ENCODE measurements around the gene CD33. TPM values are rescaled to one million over a fixed set of nuclear protein-coding genes. Genes with fewer than 3 reads are reported as not detected.

CD33 gene
- polyA plus RNA-seq, 1 experiment, result not detected

GRCh38 chr19:51192689-51193088, 32.2 kb upstream of the CD33 start:
- ChIA-PET POLR2A (no interaction called here), CTCF (no interaction called here)
- no peak overlapping the region for H3K4me3 ChIP-seq (ENCODE audit: low read depth, low read length)
- H3K27me3 ChIP-seq (ENCODE audit: control insufficient read depth, insufficient read depth, low read length), result no peaks in the 10 kb centered on the region
- H3K9me3 ChIP-seq (ENCODE audit: control insufficient read depth, insufficient read depth, low read length), result peaks cover 4% of the 10 kb centered on the region; the same call in 1 of the 2 replicates
- no peak for DNase-seq (ENCODE audit: low read depth, low spot score)
- TF ChIP-seq CTCF (IDR thresholded peaks at IDR 0.05; ENCODE audit: low read depth, low read length), result no peak
- no peak overlapping the region for H3K27ac ChIP-seq (ENCODE audit: low read depth, low read length)

- no peak overlapping the region for H3K4me3 ChIP-seq (ENCODE audit: low read depth, low read length)
- ChIA-PET CTCF (no interaction called here), POLR2A (no interaction called here)
- H3K9me3 ChIP-seq (ENCODE audit: control insufficient read depth, insufficient read depth, low read length), result peaks cover 8% of the 10 kb centered on the region; the same call in 1 of the 2 replicates
- no peaks in the 10 kb centered on the region for H3K27me3 ChIP-seq (ENCODE audit: control insufficient read depth, insufficient read depth, low read length)
- H3K27ac ChIP-seq (ENCODE audit: low read depth, low read length), result no peak overlapping the region
- no peak for DNase-seq (ENCODE audit: low read depth, low spot score)
- TF ChIP-seq CTCF (IDR thresholded peaks at IDR 0.05; ENCODE audit: low read depth, low read length), result no peak
Observed at GRCh38 chr19:51194527-51195315, 30.2 kb upstream of the CD33 start.

- Histone ChIP-seq H3K4me3 (ENCODE audit: low read depth, low read length) (no peak overlapping the region), H3K27me3 (ENCODE audit: control insufficient read depth, insufficient read depth, low read length) (no peaks in the 10 kb centered on the region), H3K27ac (ENCODE audit: low read depth, low read length) (no peak overlapping the region), H3K9me3 (ENCODE audit: control insufficient read depth, insufficient read depth, low read length) (peaks cover 8% of the 10 kb centered on the region; the same call in 1 of the 2 replicates)
- no peak for TF ChIP-seq CTCF (IDR thresholded peaks at IDR 0.05; ENCODE audit: low read depth, low read length)
- POLR2A ChIA-PET, result no interaction called here
- CTCF ChIA-PET, result no interaction called here
- DNase-seq (ENCODE audit: low read depth, low spot score), result no peak
Observed at GRCh38 chr19:51195316-51195586, 29.6 kb upstream of the CD33 start.

GRCh38 chr19:51195616-51196015, 29.3 kb upstream of the CD33 start:
- ChIA-PET POLR2A (no interaction called here), CTCF (no interaction called here)
- Histone ChIP-seq H3K4me3 (ENCODE audit: low read depth, low read length) (no peak overlapping the region), H3K27me3 (ENCODE audit: control insufficient read depth, insufficient read depth, low read length) (no peaks in the 10 kb centered on the region), H3K9me3 (ENCODE audit: control insufficient read depth, insufficient read depth, low read length) (peaks cover 8% of the 10 kb centered on the region; the same call in 1 of the 2 replicates), H3K27ac (ENCODE audit: low read depth, low read length) (no peak overlapping the region)
- no peak for TF ChIP-seq CTCF (IDR thresholded peaks at IDR 0.05; ENCODE audit: low read depth, low read length)
- no peak for DNase-seq (ENCODE audit: low read depth, low spot score)

- ChIA-PET CTCF (no interaction called here), POLR2A (no interaction called here)
- no peaks in the 10 kb centered on the region for H3K27me3 ChIP-seq (ENCODE audit: control insufficient read depth, insufficient read depth, low read length)
Observed at GRCh38 chr19:51196181-51196580, 28.7 kb upstream of the CD33 start.

More at GRCh38 chr19:51196181-51196580, 28.7 kb upstream of the CD33 start:
- TF ChIP-seq CTCF (IDR thresholded peaks at IDR 0.05; ENCODE audit: low read depth, low read length), result no peak
- DNase-seq (ENCODE audit: low read depth, low spot score), result no peak
- H3K4me3 ChIP-seq (ENCODE audit: low read depth, low read length), result no peak overlapping the region
- peaks cover 11% of the 10 kb centered on the region; the same call in 1 of the 2 replicates for H3K9me3 ChIP-seq (ENCODE audit: control insufficient read depth, insufficient read depth, low read length)
- H3K27ac ChIP-seq (ENCODE audit: low read depth, low read length), result no peak overlapping the region

Data from AG04450 (cell line).